Lower leg skin (tissue), 4 donors: Measurements from ENCODE around the gene TTYH2. TPM values are rescaled to one million over a fixed set of nuclear protein-coding genes. Genes with fewer than 3 reads are reported as not detected.

ENCODE experiments used
- DNase-seq, 2 donors: peaks; one replicate each; pipeline ENCODE4 v3.0.0-alpha.2; 2019; ENCODE audit warnings: low spot score in 2 of 2
- H3K4me3 ChIP-seq: fragments of 200-600 bp; sonication (generic); 2 replicates; pipeline ENCODE4 v1.5.1; 2017; ENCODE audit warnings: mild to moderate bottlenecking, low read depth; ENCODE audit not compliant: poor library complexity, severe bottlenecking
- CTCF ChIP-seq, 3 donors: fragments of 450-650 bp; IDR thresholded peaks; one replicate each; pipeline ENCODE4 v1.5.1; 2016; ENCODE audit warnings: antibody characterized with exemption in 3 of 3, mild to moderate bottlenecking in 3 of 3, moderate library complexity in 2 of 3
- POLR2A ChIP-seq, 2 donors: fragments of 450-650 bp; IDR thresholded peaks; one replicate each; pipeline ENCODE4 v1.6.1; 2016 to 2017; ENCODE audit warnings: antibody characterized with exemption in 2 of 2, mild to moderate bottlenecking in 1 of 2, moderate library complexity in 1 of 2
- whole genome bisulfite sequencing, 2 donors: methylation state at CpG; one replicate each; pipeline ENCODE4 v1.1.5; 2018; 5-methylcytosine and 5-hydroxymethylcytosine counted together
- intact Hi-C: fragments of 100-400 bp; cut with DNase I; formaldehyde crosslinking; loops from one replicate; pipeline ENCODE4 v1.15.0; 2023; ENCODE audit warnings: low total_unique reads
- total RNA-seq, 4 donors: library from RNA; depleted of rRNA; stranded (reverse); fragments of >200 nt; gene quantifications; one replicate each; pipeline ENCODE4 v1.1.0, GENCODE V29; 2016

The TTYH2 gene
- total RNA-seq, 4 donors from 2014 or later = 4.3 to 12.7 (median 8.6) TPM

GRCh38 chr17:74218436-74218835 lies 5.1 kb downstream of the TTYH2 start:
- no peak for DNase-seq
- H3K4me3 ChIP-seq = no peak overlapping the region
- intact Hi-C loops = loop anchor here (10.0 kb wide), 1 partner anchor 146 kb away; the partner anchor contains the start of genes BTBD17 and GPR142
- WGBS, 2 donors = 48 to 65% methylated on average over 8 of the region's 8 CpGs
- TF ChIP-seq POLR2A (IDR thresholded peaks at IDR 0.05) (no peak), CTCF (IDR thresholded peaks at IDR 0.05) (no peak)

- WGBS, 2 donors = 87 to 93% methylated on average over 3 of the region's 3 CpGs
- DNase-seq = no peak
- H3K4me3 ChIP-seq = no peak overlapping the region
- intact Hi-C loops = loop anchor here (10.0 kb wide), 1 partner anchor 145 kb away; the partner anchor contains the start of genes BTBD17 and GPR142
- TF ChIP-seq CTCF (IDR thresholded peaks at IDR 0.05) = no peak
- TF ChIP-seq POLR2A (IDR thresholded peaks at IDR 0.05) = no peak
These were observed 6.3 kb downstream of the TTYH2 start for GRCh38 chr17:74219576-74220133.

GRCh38 chr17:74220219-74220618 lies 6.8 kb downstream of the TTYH2 start:
- 82 to 89% methylated on average over 2 of the region's 2 CpGs for WGBS, 2 donors
- no peak for TF ChIP-seq CTCF (IDR thresholded peaks at IDR 0.05)
- H3K4me3 ChIP-seq = no peak overlapping the region
- intact Hi-C loops = no loop called here
- DNase-seq = no peak

- intact Hi-C loops = no loop called here
- DNase-seq = no peak
- H3K4me3 ChIP-seq = no peak overlapping the region
- TF ChIP-seq CTCF (IDR thresholded peaks at IDR 0.05) (no peak), POLR2A (IDR thresholded peaks at IDR 0.05) (no peak)
- 94 to 96% methylated on average over 12 to 14 of the region's 16 CpGs for WGBS, 2 donors
These were observed 7.8 kb downstream of the TTYH2 start for GRCh38 chr17:74220946-74221818.

- no peak for TF ChIP-seq POLR2A (IDR thresholded peaks at IDR 0.05)
- TF ChIP-seq CTCF (IDR thresholded peaks at IDR 0.05) = no peak
- intact Hi-C loops = no loop called here
- DNase-seq = no peak
- 91 to 96% methylated on average over 13 of the region's 13 CpGs for WGBS, 2 donors
- H3K4me3 ChIP-seq = no peak overlapping the region
These were observed 9.0 kb downstream of the TTYH2 start for GRCh38 chr17:74222399-74222798.
